GM12878 (cell line): Measurements from ENCODE around the gene BLOC1S6. TPM values are rescaled to one million over a fixed set of nuclear protein-coding genes. Genes with fewer than 3 reads are reported as not detected.

Experiments used
- ATAC-seq: fragments of 200-7000 bp; cut with Tn5 transposase; 3 replicates; pipeline ENCODE4 v1.9.1; 2020; ENCODE audit warnings: mild to moderate bottlenecking, moderate library complexity
- BruUV-seq: library from RNA; stranded (reverse); fragments of 400-500 nt; replicated peaks from 2 replicates; lab custom pipeline; 2021; lab: Mats Ljungman, UMichigan
- CTCF ChIA-PET: fragments of 300-600 bp; sonication (Branson Sonifier 250); formaldehyde crosslinking; extraction: SDS; loops from one replicate; lab custom pipeline; 2021; ENCODE audit warnings: inconsistent platforms; lab: Yijun Ruan, JAX
- POLR2A ChIA-PET: fragments of 350-600 bp; formaldehyde crosslinking; extraction: SDS; loops from one replicate; lab custom pipeline; 2021; ENCODE audit warnings: inconsistent platforms; lab: Charles Lee
- RAD21 ChIA-PET: fragments of 300-600 bp; sonication (Branson Sonifier 250); formaldehyde crosslinking; loops from one replicate; lab custom pipeline; 2023; ENCODE audit warnings: antibody characterized with exemption; ENCODE audit not compliant: unreplicated experiment; lab: Charles Lee
- SMC1A ChIA-PET: fragments of 300-600 bp; sonication (Branson Sonifier 250); formaldehyde crosslinking; loops from one replicate; lab custom pipeline; 2023; ENCODE audit not compliant: unreplicated experiment, uncharacterized antibody; lab: Charles Lee
- DNase-seq: peaks from one replicate; pipeline ENCODE4 v3.0.0-alpha.2; 2011; ENCODE audit warnings: low read depth, low spot score
- FAIRE-seq: peaks from 3 replicates; lab custom pipeline; 2011; peaks lifted over from hg19 to GRCh38; lab: Jason Lieb, UNC
- H2AFZ ChIP-seq: 2 replicates; pipeline ENCODE4 v1.6.0; 2011; ENCODE audit warnings: low read depth, low read length, control low read depth; ENCODE audit not compliant: control insufficient read depth
- H3K27ac ChIP-seq: 2 replicates; pipeline ENCODE4 v1.5.1; 2011; ENCODE audit warnings: control low read depth; ENCODE audit not compliant: control insufficient read depth, insufficient read depth
- H3K27me3 ChIP-seq, 2 experiments: replicated peaks in 1 of 2; 2 replicates each; pipeline versions ENCODE4 v1.6.0 to v1.6.1; 2011; ENCODE audit warnings: low read length in 1 of 2; ENCODE audit not compliant: control insufficient read depth in 2 of 2, insufficient read depth in 2 of 2
- H3K36me3 ChIP-seq, 2 experiments: 2 replicates each; pipeline ENCODE4 v1.5.1; 2011; ENCODE audit warnings: low read length in 1 of 2; ENCODE audit not compliant: control insufficient read depth in 2 of 2, insufficient read depth in 2 of 2
- H3K4me1 ChIP-seq: 2 replicates; pipeline ENCODE4 v1.6.1; 2011; ENCODE audit warnings: mild to moderate bottlenecking, low read length, moderate library complexity, mixed read lengths; ENCODE audit not compliant: control insufficient read depth, insufficient read depth
- H3K4me2 ChIP-seq: 2 replicates; pipeline ENCODE4 v1.6.0; 2011; ENCODE audit warnings: control low read depth; ENCODE audit not compliant: control insufficient read depth, insufficient read depth
- H3K4me3 ChIP-seq: fragments of 200-600 bp; sonication (generic); 2 replicates; pipeline ENCODE4 v1.5.1; 2016
- H3K79me2 ChIP-seq: 2 replicates; pipeline ENCODE4 v1.6.0; 2011; ENCODE audit warnings: low read length; ENCODE audit not compliant: control insufficient read depth, insufficient read depth
- H3K9ac ChIP-seq: 2 replicates; pipeline ENCODE4 v1.8.0; 2011; ENCODE audit warnings: low read length, control low read depth, mixed read lengths; ENCODE audit not compliant: control insufficient read depth, insufficient read depth
- H3K9me3 ChIP-seq: replicated peaks from 3 replicates; pipeline ENCODE4 v1.5.1; 2011; ENCODE audit warnings: mild to moderate bottlenecking, low read length; ENCODE audit not compliant: control insufficient read depth, insufficient read depth
- H4K20me1 ChIP-seq: 2 replicates; pipeline ENCODE4 v1.6.0; 2011; ENCODE audit not compliant: control insufficient read depth, insufficient read depth
- BACH1 ChIP-seq: fragments of 450-650 bp; IDR thresholded peaks from 2 replicates; pipeline ENCODE4 v1.6.1; 2017; ENCODE audit warnings: mild to moderate bottlenecking, borderline replicate concordance
- CHD2 ChIP-seq: IDR thresholded peaks from 2 replicates; pipeline ENCODE4 v1.6.1; 2011; ENCODE audit warnings: low read depth, low read length, improper control_type of control experiment, borderline replicate concordance
- LARP7 ChIP-seq: fragments of 450-650 bp; IDR thresholded peaks from 2 replicates; pipeline ENCODE4 v1.6.1; 2017; ENCODE audit warnings: mild to moderate bottlenecking
- NR2F1 ChIP-seq: fragments of 450-650 bp; conservative IDR thresholded peaks from 2 replicates; pipeline ENCODE4 v1.6.1; 2017; ENCODE audit warnings: mild to moderate bottlenecking
- YY1 ChIP-seq: IDR thresholded peaks from 2 replicates; pipeline ENCODE4 v1.6.1; 2011; ENCODE audit warnings: low read depth, mild to moderate bottlenecking, low read length
- WGBS: methylation state at CpG from one replicate; pipeline ENCODE4 v1.1.6; 2016; ENCODE audit warnings: low lambda C conversion rate; ENCODE audit not compliant: insufficient replicate concordance, insufficient coverage; ENCODE audit errors: missing lambda C conversion rate; 5-methylcytosine and 5-hydroxymethylcytosine counted together
- in situ Hi-C: fragments of 300-500 bp; cut with MboI; formaldehyde crosslinking; loops from 9 replicates; pipeline ENCODE4 v1.14.3; 2018; ENCODE audit warnings: mixed read lengths
- intact Hi-C: fragments of 100-400 bp; cut with micrococcal nuclease; formaldehyde crosslinking; loops from one replicate; pipeline ENCODE4 v1.14.2; 2022; ENCODE audit not compliant: unreplicated experiment
- polyA plus RNA-seq, 11 experiments: library from polyadenylated mRNA; depleted of rRNA in 4 of 11; unstranded in 6 of 11; stranded (reverse) in 5 of 11; fragments of >200 nt; fragmentation: Nextera tagmentation in 4 of 11; fragmentation: Illumina TruSeq in 1 of 11; extraction: Ambion mirVana in 4 of 11; extraction: Trizol in 1 of 11; gene quantifications; 1 replicate in 1 of 11; 2 replicates in 10 of 11; pipeline versions ENCODE4 v1.2.1 to v1.2.3, GENCODE V29; 2011 to 2016; ENCODE audit warnings: inconsistent platforms in 2 of 11, missing spikeins in 2 of 11, low read depth in 1 of 11
- total RNA-seq, 4 experiments: library from RNA; depleted of rRNA in 3 of 4; stranded (reverse); fragments of >200 nt in 3 of 4; fragmentation: Illumina TruSeq in 1 of 4; extraction: Trizol in 1 of 4; gene quantifications; 2 replicates each; pipeline versions ENCODE4 v1.2.1 to v1.2.3, GENCODE V29; 2013 to 2021
- TF ChIP-seq, protein P1 (sequence below): IDR thresholded peaks from 2 replicates; pipeline ENCODE4 v1.6.1; 2011; ENCODE audit warnings: low read depth, mild to moderate bottlenecking, low read length, moderate library complexity, borderline replicate concordance; ENCODE audit errors: extremely low read depth
- TF ChIP-seq, protein P2 (sequence below): fragments of 450-650 bp; formaldehyde crosslinking; IDR thresholded peaks from 2 replicates; pipeline ENCODE4 v1.5.0; 2022; ENCODE audit warnings: mild to moderate bottlenecking, missing genetic modification characterization
- TF ChIP-seq, protein P3 (sequence below), 3 experiments: IDR thresholded peaks in 2 of 3; conservative IDR thresholded peaks in 1 of 3; 2 replicates each; pipeline ENCODE4 v1.5.1; 2011; ENCODE audit warnings: low read depth in 3 of 3, low read length in 3 of 3, mild to moderate bottlenecking in 3 of 3, control low read depth in 2 of 3, moderate library complexity in 2 of 3, inconsistent platforms in 1 of 3, mixed read lengths in 1 of 3; ENCODE audit not compliant: control insufficient read depth in 2 of 3, insufficient read depth in 1 of 3; ENCODE audit errors: extremely low read depth in 1 of 3
- TF ChIP-seq, protein P4 (sequence below): fragments of 450-650 bp; IDR thresholded peaks from 2 replicates; pipeline ENCODE4 v1.6.1; 2016; ENCODE audit warnings: mild to moderate bottlenecking
- TF ChIP-seq, protein P5 (sequence below): fragments of 450-650 bp; formaldehyde crosslinking; IDR thresholded peaks from 2 replicates; pipeline ENCODE4 v1.4.0; 2020; ENCODE audit warnings: mild to moderate bottlenecking, moderate library complexity

The BLOC1S6 gene
- total and polyA plus RNA-seq, 10 of the 15 experiments (the other 5 are each of a cell fraction or from before 2014, with no cell fraction given): 13.5 to 48.8 (median 32.7) TPM

DNA sequence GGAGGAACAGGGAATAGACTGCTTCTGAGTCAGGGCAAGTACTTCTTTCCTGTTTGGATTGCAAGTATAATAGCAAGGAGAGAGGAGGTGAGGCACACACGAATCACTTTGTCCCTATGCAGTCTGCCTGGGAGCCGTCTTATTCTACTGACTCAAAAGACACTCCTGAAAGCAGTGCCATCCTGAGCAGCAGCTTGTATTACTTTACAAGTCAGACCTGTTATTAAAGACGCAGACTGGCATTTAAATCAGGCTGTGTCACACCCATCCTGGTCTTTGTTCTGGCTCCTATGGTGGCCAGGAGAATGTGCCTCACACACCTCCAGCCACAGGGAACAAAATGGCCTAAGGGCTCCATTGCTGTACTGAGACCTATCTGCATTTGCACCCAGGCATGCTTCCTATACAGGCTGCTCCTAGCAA lies 29.7 kb downstream of the BLOC1S6 start (continued):
- TF ChIP-seq, protein P1, sequence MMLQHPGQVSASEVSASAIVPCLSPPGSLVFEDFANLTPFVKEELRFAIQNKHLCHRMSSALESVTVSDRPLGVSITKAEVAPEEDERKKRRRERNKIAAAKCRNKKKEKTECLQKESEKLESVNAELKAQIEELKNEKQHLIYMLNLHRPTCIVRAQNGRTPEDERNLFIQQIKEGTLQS: no peak
- TF ChIP-seq CHD2: no peak

DNA sequence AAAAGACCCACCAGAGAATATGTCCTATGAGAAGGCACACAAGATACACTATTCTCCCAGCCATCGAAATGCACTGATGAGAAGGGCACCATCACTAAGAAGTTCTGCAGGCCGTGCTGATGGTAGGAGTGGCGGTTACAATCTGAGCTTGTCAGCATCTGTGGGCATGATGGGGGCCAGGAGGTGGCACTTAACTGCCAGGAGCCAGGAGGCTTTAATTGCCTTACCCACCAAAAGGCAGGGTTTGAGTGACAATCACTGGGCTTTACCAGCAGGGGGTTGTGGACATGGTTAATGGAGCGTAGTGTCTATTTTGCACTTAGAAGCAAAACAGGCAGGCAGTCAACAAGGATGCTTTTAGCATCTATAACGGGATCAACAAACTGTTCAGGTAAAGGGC lies 31.6 kb downstream of the BLOC1S6 start:
- WGBS: 21% methylated on average over 5 of the region's 5 CpGs
- H2AFZ ChIP-seq: no peak overlapping the region
- in situ Hi-C loops: no loop called here
- CTCF ChIA-PET: no interaction called here
- H3K9ac ChIP-seq: no peak overlapping the region
- H3K79me2 ChIP-seq: no peaks in the 10 kb centered on the region
- H3K4me3 ChIP-seq: no peak overlapping the region
- SMC1A ChIA-PET: no interaction called here
- no peaks in the 10 kb centered on the region for H4K20me1 ChIP-seq
- POLR2A ChIA-PET: no interaction called here
- FAIRE-seq (no peak), DNase-seq (no peak), ATAC-seq (peak; percentile 69)
- intact Hi-C loops: loop anchor here (10.0 kb wide), 1 partner anchor 414 kb away; no protein-coding TSS in a partner anchor
- no TSS peak for BruUV-seq
- no peak overlapping the region for H3K4me2 ChIP-seq
- H3K4me1 ChIP-seq: no peaks in the 10 kb centered on the region
- no peaks in the 10 kb centered on the region for H3K36me3 ChIP-seq
- no peak overlapping the region for H3K27ac ChIP-seq
- RAD21 ChIA-PET: no interaction called here
- no peaks in the 10 kb centered on the region for H3K27me3 ChIP-seq
- no peaks in the 10 kb centered on the region for H3K9me3 ChIP-seq
- TF ChIP-seq, protein P2, sequence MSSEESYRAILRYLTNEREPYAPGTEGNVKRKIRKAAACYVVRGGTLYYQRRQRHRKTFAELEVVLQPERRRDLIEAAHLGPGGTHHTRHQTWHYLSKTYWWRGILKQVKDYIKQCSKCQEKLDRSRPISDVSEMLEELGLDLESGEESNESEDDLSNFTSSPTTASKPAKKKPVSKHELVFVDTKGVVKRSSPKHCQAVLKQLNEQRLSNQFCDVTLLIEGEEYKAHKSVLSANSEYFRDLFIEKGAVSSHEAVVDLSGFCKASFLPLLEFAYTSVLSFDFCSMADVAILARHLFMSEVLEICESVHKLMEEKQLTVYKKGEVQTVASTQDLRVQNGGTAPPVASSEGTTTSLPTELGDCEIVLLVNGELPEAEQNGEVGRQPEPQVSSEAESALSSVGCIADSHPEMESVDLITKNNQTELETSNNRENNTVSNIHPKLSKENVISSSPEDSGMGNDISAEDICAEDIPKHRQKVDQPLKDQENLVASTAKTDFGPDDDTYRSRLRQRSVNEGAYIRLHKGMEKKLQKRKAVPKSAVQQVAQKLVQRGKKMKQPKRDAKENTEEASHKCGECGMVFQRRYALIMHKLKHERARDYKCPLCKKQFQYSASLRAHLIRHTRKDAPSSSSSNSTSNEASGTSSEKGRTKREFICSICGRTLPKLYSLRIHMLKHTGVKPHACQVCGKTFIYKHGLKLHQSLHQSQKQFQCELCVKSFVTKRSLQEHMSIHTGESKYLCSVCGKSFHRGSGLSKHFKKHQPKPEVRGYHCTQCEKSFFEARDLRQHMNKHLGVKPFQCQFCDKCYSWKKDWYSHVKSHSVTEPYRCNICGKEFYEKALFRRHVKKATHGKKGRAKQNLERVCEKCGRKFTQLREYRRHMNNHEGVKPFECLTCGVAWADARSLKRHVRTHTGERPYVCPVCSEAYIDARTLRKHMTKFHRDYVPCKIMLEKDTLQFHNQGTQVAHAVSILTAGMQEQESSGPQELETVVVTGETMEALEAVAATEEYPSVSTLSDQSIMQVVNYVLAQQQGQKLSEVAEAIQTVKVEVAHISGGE (CRISPR knock-in tag): no peak
- TF ChIP-seq, protein P3, sequence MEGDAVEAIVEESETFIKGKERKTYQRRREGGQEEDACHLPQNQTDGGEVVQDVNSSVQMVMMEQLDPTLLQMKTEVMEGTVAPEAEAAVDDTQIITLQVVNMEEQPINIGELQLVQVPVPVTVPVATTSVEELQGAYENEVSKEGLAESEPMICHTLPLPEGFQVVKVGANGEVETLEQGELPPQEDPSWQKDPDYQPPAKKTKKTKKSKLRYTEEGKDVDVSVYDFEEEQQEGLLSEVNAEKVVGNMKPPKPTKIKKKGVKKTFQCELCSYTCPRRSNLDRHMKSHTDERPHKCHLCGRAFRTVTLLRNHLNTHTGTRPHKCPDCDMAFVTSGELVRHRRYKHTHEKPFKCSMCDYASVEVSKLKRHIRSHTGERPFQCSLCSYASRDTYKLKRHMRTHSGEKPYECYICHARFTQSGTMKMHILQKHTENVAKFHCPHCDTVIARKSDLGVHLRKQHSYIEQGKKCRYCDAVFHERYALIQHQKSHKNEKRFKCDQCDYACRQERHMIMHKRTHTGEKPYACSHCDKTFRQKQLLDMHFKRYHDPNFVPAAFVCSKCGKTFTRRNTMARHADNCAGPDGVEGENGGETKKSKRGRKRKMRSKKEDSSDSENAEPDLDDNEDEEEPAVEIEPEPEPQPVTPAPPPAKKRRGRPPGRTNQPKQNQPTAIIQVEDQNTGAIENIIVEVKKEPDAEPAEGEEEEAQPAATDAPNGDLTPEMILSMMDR (IDR thresholded peaks at IDR 0.05 in 2 of 3, conservative IDR thresholded peaks at IDR 0.05 in 1 of 3; ENCODE audit: control insufficient read depth in 2 of 3, extremely low read depth in 1 of 3, insufficient read depth in 1 of 3, low read depth in 3 of 3, low read length in 3 of 3): 0 out of 6 replicates have a peak, but pooled peaks of 2 of the 3 experiments have one; percentile 13 to 21
- TF ChIP-seq NR2F1 (no peak), YY1 (no peak), LARP7 (no peak), BACH1 (no peak)
- TF ChIP-seq, protein P4, sequence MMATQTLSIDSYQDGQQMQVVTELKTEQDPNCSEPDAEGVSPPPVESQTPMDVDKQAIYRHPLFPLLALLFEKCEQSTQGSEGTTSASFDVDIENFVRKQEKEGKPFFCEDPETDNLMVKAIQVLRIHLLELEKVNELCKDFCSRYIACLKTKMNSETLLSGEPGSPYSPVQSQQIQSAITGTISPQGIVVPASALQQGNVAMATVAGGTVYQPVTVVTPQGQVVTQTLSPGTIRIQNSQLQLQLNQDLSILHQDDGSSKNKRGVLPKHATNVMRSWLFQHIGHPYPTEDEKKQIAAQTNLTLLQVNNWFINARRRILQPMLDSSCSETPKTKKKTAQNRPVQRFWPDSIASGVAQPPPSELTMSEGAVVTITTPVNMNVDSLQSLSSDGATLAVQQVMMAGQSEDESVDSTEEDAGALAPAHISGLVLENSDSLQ: peak; percentile 44; the same call in 1 of the 2 replicates
- TF ChIP-seq, protein P5, sequence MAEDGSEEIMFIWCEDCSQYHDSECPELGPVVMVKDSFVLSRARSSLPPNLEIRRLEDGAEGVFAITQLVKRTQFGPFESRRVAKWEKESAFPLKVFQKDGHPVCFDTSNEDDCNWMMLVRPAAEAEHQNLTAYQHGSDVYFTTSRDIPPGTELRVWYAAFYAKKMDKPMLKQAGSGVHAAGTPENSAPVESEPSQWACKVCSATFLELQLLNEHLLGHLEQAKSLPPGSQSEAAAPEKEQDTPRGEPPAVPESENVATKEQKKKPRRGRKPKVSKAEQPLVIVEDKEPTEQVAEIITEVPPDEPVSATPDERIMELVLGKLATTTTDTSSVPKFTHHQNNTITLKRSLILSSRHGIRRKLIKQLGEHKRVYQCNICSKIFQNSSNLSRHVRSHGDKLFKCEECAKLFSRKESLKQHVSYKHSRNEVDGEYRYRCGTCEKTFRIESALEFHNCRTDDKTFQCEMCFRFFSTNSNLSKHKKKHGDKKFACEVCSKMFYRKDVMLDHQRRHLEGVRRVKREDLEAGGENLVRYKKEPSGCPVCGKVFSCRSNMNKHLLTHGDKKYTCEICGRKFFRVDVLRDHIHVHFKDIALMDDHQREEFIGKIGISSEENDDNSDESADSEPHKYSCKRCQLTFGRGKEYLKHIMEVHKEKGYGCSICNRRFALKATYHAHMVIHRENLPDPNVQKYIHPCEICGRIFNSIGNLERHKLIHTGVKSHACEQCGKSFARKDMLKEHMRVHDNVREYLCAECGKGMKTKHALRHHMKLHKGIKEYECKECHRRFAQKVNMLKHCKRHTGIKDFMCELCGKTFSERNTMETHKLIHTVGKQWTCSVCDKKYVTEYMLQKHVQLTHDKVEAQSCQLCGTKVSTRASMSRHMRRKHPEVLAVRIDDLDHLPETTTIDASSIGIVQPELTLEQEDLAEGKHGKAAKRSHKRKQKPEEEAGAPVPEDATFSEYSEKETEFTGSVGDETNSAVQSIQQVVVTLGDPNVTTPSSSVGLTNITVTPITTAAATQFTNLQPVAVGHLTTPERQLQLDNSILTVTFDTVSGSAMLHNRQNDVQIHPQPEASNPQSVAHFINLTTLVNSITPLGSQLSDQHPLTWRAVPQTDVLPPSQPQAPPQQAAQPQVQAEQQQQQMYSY (CRISPR knock-in tag): no peak
